ENCODE results near the gene CBFA2T3.

Gene CBFA2T3

GRCh38 chr16:88988980-88989811, 12.2 kb upstream of the CBFA2T3 start:
- H3K4me3 Mint-ChIP-seq: no peak overlapping the region
- H3K27ac Mint-ChIP-seq: no peak overlapping the region

GRCh38 chr16:88985521-88985920, 8.5 kb upstream of the CBFA2T3 start:
- Mint-ChIP-seq H3K27ac (no peak overlapping the region), H3K36me3 (ENCODE audit: low read depth) (no peaks in the 10 kb centered on the region), H3K27me3 (ENCODE audit: low read depth, poor library complexity) (peaks cover 29% of the 10 kb centered on the region)

More at GRCh38 chr16:88988980-88989811, 12.2 kb upstream of the CBFA2T3 start:
- H3K9me3 Mint-ChIP-seq: no peaks in the 10 kb centered on the region
- no peaks in the 10 kb centered on the region for H3K36me3 Mint-ChIP-seq (ENCODE audit: low read depth)
- no peak for DNase-seq
- no peak for TF ChIP-seq CTCF (IDR thresholded peaks at IDR 0.05)
- peaks cover 28% of the 10 kb centered on the region for H3K27me3 Mint-ChIP-seq (ENCODE audit: low read depth, poor library complexity)
- H3K4me1 Mint-ChIP-seq: peaks cover 5% of the 10 kb centered on the region

GRCh38 chr16:88983771-88984687, 7.0 kb upstream of the CBFA2T3 start:
- peaks cover 15% of the 10 kb centered on the region for H3K4me1 Mint-ChIP-seq
- peaks cover 30% of the 10 kb centered on the region for H3K27me3 Mint-ChIP-seq (ENCODE audit: low read depth, poor library complexity)
- no peak for TF ChIP-seq CTCF (IDR thresholded peaks at IDR 0.05)
- DNase-seq: no peak
- no peak overlapping the region for H3K4me3 Mint-ChIP-seq
- H3K27ac Mint-ChIP-seq: no peak overlapping the region
- no peaks in the 10 kb centered on the region for H3K36me3 Mint-ChIP-seq (ENCODE audit: low read depth)
- no peaks in the 10 kb centered on the region for H3K9me3 Mint-ChIP-seq

More at GRCh38 chr16:88985521-88985920, 8.5 kb upstream of the CBFA2T3 start:
- H3K9me3 Mint-ChIP-seq: no peaks in the 10 kb centered on the region
- peaks cover 15% of the 10 kb centered on the region for H3K4me1 Mint-ChIP-seq
- H3K4me3 Mint-ChIP-seq: no peak overlapping the region
- no peak for TF ChIP-seq CTCF (IDR thresholded peaks at IDR 0.05)
- DNase-seq: no peak

- DNase-seq: no peak
- no peak overlapping the region for H3K4me3 Mint-ChIP-seq
- peaks cover 15% of the 10 kb centered on the region for H3K4me1 Mint-ChIP-seq
- H3K27me3 Mint-ChIP-seq (ENCODE audit: low read depth, poor library complexity): peaks cover 25% of the 10 kb centered on the region
- no peak for TF ChIP-seq CTCF (IDR thresholded peaks at IDR 0.05)
- H3K36me3 Mint-ChIP-seq (ENCODE audit: low read depth): no peaks in the 10 kb centered on the region
- no peak overlapping the region for H3K27ac Mint-ChIP-seq
- H3K9me3 Mint-ChIP-seq: no peaks in the 10 kb centered on the region
Measured at GRCh38 chr16:88983165-88983564, 6.2 kb upstream of the CBFA2T3 start.

GRCh38 chr16:88982286-88983084, 5.5 kb upstream of the CBFA2T3 start:
- TF ChIP-seq CTCF (IDR thresholded peaks at IDR 0.05): no peak

More at GRCh38 chr16:88982286-88983084, 5.5 kb upstream of the CBFA2T3 start:
- peaks cover 21% of the 10 kb centered on the region for H3K27me3 Mint-ChIP-seq (ENCODE audit: low read depth, poor library complexity)
- H3K9me3 Mint-ChIP-seq: no peaks in the 10 kb centered on the region
- H3K27ac Mint-ChIP-seq: no peak overlapping the region
- no peak overlapping the region for H3K4me3 Mint-ChIP-seq
- no peak for DNase-seq
- no peaks in the 10 kb centered on the region for H3K36me3 Mint-ChIP-seq (ENCODE audit: low read depth)
- H3K4me1 Mint-ChIP-seq: peaks cover 16% of the 10 kb centered on the region

Measured in nephron progenitor cell (in vitro differentiated cells).